H1 (cell line): ENCODE measurements around the gene MICALL2. TPM values are rescaled to one million over a fixed set of nuclear protein-coding genes. Genes with fewer than 3 reads are reported as not detected.
A peak's percentile ranks its signal among the peaks of the same experiment; 100 is the strongest.

ENCODE experiments used
- BCL11A ChIP-seq, 2 experiments: IDR thresholded peaks; one replicate each; pipeline ENCODE4 v1.6.1; 2011; ENCODE audit warnings: low read depth in 2 of 2, low read length in 2 of 2, mild to moderate bottlenecking in 2 of 2
- CREB1 ChIP-seq: IDR thresholded peaks from 2 replicates; pipeline ENCODE4 v1.6.1; 2012; ENCODE audit warnings: inconsistent platforms
- POLR2A ChIP-seq, 2 experiments: IDR thresholded peaks; 1 replicate in 1 of 2; 2 replicates in 1 of 2; pipeline ENCODE4 v1.6.1; 2011; ENCODE audit warnings: low read depth in 2 of 2, low read length in 2 of 2, mild to moderate bottlenecking in 2 of 2; ENCODE audit errors: control extremely low read depth in 1 of 2
- polyA plus RNA-seq, 7 experiments: library from polyadenylated mRNA; depleted of rRNA in 3 of 7; stranded (reverse) in 5 of 7; unstranded in 2 of 7; fragments of >200 nt in 5 of 7; fragments of 200-250 nt in 2 of 7; gene quantifications; 1 replicate in 5 of 7; 2 replicates in 1 of 7; 4 replicates in 1 of 7; pipeline versions ENCODE4 v1.2.1 to v1.2.3, GENCODE V29; 2011 to 2013; ENCODE audit warnings: missing spikeins in 2 of 7, mixed read lengths in 2 of 7
- total RNA-seq: library from RNA; stranded (reverse); fragmentation: NEBNext Ultra II Directional; extraction: Animal tissue kit (Norgen Biotek cat#: 25700); gene quantifications from 2 replicates; pipeline ENCODE4 v1.2.1, GENCODE V29; 2021
- TF ChIP-seq, protein P1 (sequence below): fragments of 300-600 bp; sonication (generic); IDR thresholded peaks from 2 replicates; pipeline ENCODE4 v1.7.1; 2012; ENCODE audit warnings: low read length, moderate library complexity, mild to moderate bottlenecking, inconsistent platforms; ENCODE audit not compliant: insufficient replicate concordance

MICALL2 gene
- total and polyA plus RNA-seq, 2 of the 8 experiments (the other 6 are each of a cell fraction or from before 2014, with no cell fraction given): 5.3 to 8.5 TPM

DNA sequence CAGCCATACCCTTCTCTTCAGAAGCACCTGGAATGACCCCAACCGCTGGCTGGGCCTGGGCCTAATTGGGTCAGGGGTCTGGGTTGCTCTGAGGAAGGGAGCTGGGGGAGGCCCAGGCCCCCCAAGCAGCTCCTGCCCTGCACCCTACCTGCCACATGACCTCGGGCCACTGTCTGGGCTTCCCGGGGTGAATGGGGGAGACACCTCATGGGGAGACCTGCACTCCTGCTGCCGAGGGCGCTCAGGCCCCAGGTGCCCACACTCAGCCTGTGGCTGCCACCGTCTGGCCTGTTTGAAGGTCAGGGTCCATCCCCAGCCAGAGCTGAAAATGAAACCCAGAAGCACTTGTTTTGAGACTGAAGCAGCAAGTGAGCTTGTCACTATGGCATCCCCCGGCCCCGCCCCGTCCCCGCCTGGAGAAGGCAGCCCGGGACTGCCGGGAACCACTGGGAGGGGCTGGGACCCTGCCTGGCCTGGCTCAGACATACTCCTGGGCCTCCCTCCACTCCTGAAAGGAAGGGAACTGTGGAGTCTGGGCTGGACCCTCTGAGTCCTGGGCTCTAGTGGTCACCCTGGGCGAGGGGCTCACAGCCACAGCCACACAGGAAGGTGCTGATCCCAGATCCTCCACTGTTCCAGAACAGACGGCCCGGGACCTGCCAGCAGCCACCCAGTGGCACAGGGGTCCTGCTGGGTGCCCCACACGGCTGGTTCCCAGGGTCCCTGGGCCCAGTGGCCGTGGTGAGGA, 7.4 kb upstream of the MICALL2 start (continued):
- TF ChIP-seq, protein P1, sequence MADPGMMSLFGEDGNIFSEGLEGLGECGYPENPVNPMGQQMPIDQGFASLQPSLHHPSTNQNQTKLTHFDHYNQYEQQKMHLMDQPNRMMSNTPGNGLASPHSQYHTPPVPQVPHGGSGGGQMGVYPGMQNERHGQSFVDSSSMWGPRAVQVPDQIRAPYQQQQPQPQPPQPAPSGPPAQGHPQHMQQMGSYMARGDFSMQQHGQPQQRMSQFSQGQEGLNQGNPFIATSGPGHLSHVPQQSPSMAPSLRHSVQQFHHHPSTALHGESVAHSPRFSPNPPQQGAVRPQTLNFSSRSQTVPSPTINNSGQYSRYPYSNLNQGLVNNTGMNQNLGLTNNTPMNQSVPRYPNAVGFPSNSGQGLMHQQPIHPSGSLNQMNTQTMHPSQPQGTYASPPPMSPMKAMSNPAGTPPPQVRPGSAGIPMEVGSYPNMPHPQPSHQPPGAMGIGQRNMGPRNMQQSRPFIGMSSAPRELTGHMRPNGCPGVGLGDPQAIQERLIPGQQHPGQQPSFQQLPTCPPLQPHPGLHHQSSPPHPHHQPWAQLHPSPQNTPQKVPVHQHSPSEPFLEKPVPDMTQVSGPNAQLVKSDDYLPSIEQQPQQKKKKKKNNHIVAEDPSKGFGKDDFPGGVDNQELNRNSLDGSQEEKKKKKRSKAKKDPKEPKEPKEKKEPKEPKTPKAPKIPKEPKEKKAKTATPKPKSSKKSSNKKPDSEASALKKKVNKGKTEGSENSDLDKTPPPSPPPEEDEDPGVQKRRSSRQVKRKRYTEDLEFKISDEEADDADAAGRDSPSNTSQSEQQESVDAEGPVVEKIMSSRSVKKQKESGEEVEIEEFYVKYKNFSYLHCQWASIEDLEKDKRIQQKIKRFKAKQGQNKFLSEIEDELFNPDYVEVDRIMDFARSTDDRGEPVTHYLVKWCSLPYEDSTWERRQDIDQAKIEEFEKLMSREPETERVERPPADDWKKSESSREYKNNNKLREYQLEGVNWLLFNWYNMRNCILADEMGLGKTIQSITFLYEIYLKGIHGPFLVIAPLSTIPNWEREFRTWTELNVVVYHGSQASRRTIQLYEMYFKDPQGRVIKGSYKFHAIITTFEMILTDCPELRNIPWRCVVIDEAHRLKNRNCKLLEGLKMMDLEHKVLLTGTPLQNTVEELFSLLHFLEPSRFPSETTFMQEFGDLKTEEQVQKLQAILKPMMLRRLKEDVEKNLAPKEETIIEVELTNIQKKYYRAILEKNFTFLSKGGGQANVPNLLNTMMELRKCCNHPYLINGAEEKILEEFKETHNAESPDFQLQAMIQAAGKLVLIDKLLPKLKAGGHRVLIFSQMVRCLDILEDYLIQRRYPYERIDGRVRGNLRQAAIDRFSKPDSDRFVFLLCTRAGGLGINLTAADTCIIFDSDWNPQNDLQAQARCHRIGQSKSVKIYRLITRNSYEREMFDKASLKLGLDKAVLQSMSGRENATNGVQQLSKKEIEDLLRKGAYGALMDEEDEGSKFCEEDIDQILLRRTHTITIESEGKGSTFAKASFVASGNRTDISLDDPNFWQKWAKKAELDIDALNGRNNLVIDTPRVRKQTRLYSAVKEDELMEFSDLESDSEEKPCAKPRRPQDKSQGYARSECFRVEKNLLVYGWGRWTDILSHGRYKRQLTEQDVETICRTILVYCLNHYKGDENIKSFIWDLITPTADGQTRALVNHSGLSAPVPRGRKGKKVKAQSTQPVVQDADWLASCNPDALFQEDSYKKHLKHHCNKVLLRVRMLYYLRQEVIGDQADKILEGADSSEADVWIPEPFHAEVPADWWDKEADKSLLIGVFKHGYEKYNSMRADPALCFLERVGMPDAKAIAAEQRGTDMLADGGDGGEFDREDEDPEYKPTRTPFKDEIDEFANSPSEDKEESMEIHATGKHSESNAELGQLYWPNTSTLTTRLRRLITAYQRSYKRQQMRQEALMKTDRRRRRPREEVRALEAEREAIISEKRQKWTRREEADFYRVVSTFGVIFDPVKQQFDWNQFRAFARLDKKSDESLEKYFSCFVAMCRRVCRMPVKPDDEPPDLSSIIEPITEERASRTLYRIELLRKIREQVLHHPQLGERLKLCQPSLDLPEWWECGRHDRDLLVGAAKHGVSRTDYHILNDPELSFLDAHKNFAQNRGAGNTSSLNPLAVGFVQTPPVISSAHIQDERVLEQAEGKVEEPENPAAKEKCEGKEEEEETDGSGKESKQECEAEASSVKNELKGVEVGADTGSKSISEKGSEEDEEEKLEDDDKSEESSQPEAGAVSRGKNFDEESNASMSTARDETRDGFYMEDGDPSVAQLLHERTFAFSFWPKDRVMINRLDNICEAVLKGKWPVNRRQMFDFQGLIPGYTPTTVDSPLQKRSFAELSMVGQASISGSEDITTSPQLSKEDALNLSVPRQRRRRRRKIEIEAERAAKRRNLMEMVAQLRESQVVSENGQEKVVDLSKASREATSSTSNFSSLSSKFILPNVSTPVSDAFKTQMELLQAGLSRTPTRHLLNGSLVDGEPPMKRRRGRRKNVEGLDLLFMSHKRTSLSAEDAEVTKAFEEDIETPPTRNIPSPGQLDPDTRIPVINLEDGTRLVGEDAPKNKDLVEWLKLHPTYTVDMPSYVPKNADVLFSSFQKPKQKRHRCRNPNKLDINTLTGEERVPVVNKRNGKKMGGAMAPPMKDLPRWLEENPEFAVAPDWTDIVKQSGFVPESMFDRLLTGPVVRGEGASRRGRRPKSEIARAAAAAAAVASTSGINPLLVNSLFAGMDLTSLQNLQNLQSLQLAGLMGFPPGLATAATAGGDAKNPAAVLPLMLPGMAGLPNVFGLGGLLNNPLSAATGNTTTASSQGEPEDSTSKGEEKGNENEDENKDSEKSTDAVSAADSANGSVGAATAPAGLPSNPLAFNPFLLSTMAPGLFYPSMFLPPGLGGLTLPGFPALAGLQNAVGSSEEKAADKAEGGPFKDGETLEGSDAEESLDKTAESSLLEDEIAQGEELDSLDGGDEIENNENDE: no peak
- TF ChIP-seq POLR2A (IDR thresholded peaks at IDR 0.05; ENCODE audit: control extremely low read depth in 1 of 2, low read depth in 2 of 2, low read length in 2 of 2): peak in 1 of 2 experiments; percentile 21; a peak in 1 of 3 replicates
- TF ChIP-seq BCL11A (IDR thresholded peaks at IDR 0.05; ENCODE audit: low read depth in 2 of 2, low read length in 2 of 2): no peak
- TF ChIP-seq CREB1: no peak
